IPS-15b (cell line): ENCODE data around the gene UBAC2.

Experiments used
- H3K27me3 ChIP-seq: one replicate; pipeline ENCODE4 v1.6.1; 2013; ENCODE audit warnings: low read length; ENCODE audit not compliant: control insufficient read depth, insufficient read depth
- H3K36me3 ChIP-seq: one replicate; pipeline ENCODE4 v1.6.1; 2013; ENCODE audit warnings: low read length; ENCODE audit not compliant: control insufficient read depth, insufficient read depth
- H3K4me1 ChIP-seq: one replicate; pipeline ENCODE4 v1.6.1; 2013; ENCODE audit warnings: mild to moderate bottlenecking, low read length; ENCODE audit not compliant: control insufficient read depth, insufficient read depth
- H3K4me3 ChIP-seq: one replicate; pipeline ENCODE4 v1.5.1; 2013; ENCODE audit warnings: low read depth, low read length
- H3K9ac ChIP-seq: one replicate; pipeline ENCODE4 v1.6.1; 2013; ENCODE audit warnings: low read depth, mild to moderate bottlenecking, low read length
- H3K9me3 ChIP-seq: one replicate; pipeline ENCODE4 v1.6.1; 2013; ENCODE audit warnings: mild to moderate bottlenecking, low read length; ENCODE audit not compliant: control insufficient read depth, insufficient read depth

Gene UBAC2

DNA sequence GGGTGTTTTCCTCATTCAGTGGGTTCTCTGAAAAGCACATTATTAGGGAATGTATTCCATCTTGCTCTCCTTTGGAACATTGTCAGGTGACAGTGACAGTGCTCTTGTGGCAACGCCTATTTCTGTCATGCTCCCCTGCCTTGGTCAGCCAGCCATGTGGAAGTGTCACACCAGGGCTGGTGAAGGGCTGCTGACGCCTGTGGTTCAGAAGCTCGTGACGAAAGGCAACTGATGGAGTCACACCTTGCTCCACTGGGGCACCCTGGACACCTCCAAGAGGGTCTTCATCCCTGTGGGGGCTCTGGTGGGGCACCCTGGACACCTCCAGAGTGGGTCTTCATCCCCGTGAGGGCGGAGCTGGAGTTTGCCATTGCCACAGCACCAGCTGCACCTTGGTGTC is 175.5 kb downstream of the UBAC2 start:
- no peaks in the 10 kb centered on the region for H3K27me3 ChIP-seq
- H3K9me3 ChIP-seq = no peaks in the 10 kb centered on the region
- H3K4me1 ChIP-seq = peaks cover 14% of the 10 kb centered on the region
- H3K36me3 ChIP-seq = no peaks in the 10 kb centered on the region
- H3K9ac ChIP-seq = no peak overlapping the region
- H3K4me3 ChIP-seq = no peak overlapping the region

- H3K36me3 ChIP-seq = no peaks in the 10 kb centered on the region
- no peaks in the 10 kb centered on the region for H3K9me3 ChIP-seq
- H3K4me3 ChIP-seq = no peak overlapping the region
- peaks cover 14% of the 10 kb centered on the region for H3K4me1 ChIP-seq
- no peak overlapping the region for H3K9ac ChIP-seq
- H3K27me3 ChIP-seq = no peaks in the 10 kb centered on the region
Measured at GRCh38 chr13:99376924-99377323, 176.3 kb downstream of the UBAC2 start.

- Histone ChIP-seq H3K9me3 (no peaks in the 10 kb centered on the region), H3K9ac (no peak overlapping the region), H3K36me3 (no peaks in the 10 kb centered on the region), H3K4me1 (peaks cover 14% of the 10 kb centered on the region), H3K27me3 (no peaks in the 10 kb centered on the region), H3K4me3 (no peak overlapping the region)
Measured at GRCh38 chr13:99377641-99378040, 177.0 kb downstream of the UBAC2 start.

DNA sequence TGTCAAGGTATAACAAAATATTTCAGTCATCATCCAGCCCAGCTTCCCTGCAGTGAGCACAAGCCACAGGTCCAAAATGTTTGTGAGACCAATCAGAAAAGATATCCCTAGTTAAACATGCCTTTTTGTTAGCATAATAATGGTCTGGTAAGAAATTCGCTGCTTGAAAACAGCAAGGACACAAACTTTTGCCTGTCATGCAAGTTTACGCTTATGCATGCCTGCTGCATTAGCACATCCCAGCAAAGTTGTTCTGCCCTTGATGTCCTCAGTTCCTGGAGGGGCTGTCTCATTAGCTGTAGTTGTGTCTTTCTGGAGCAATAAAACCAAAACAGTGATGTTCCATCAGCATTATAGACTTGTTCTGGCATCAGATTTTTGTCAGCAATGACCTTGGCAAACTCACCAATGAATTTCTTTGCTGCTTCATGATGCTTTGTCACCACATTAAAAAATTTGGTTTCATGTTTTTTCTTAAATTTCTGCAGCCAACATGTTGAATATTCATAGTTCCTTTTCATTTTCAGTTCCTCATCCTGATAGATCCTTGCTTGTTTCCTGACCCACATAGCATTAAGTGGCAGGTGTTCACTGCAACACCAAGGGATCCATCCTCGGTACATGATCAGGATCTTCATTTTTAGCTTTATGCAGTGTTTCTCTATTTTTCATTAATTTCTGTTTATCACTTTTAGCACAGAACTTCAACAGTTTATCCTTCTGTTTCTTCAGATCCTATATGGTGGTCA is 178.5 kb downstream of the UBAC2 start:
- no peaks in the 10 kb centered on the region for H3K36me3 ChIP-seq
- no peaks in the 10 kb centered on the region for H3K9me3 ChIP-seq
- H3K27me3 ChIP-seq = no peaks in the 10 kb centered on the region
- H3K4me1 ChIP-seq = peaks cover 14% of the 10 kb centered on the region
- no peak overlapping the region for H3K4me3 ChIP-seq
- no peak overlapping the region for H3K9ac ChIP-seq

DNA sequence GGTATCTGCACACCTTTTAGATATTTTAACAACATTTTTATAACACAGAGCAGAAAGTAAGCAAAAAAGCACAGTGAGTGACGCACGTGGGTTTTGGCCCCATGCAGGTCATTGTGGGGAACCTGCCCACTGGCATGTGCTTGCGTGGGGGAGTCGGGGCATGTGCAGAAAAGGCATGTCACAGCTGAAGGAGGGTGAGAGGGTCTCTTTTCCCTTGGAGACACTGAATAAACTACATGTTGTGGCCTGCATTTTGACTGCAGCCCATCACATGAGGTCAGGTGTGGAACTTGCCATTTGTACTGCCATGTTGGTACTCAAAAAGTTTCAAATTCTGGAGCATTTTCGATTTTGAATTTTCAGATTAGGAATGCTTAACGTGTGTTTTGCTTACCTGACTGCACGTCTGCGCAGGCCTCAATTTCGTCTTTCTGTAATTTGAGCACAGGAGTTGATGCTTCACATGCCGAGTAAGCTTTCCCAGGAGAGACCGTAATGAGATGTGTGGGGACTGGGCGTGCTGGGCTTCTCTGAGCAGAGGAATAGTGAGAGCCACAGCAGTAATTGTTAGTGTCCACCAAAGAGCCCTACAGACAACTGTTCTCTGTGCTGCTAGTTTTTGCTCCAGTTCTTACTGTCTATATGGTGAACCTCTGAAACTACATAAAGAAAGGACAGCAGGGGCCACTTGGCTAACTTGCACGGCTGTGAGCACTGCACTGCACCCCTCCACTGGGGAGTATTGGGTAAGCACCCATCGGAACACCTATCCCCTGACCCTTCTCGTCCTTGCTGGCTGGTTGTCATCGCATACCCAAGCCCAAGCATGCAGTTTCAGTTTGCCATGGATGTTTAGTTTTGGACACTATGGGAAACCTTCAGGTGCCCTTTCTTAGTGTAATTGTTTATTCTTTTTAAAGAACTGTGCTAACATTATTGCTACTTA is 179.5 kb downstream of the UBAC2 start:
- H3K4me3 ChIP-seq = no peak overlapping the region
- H3K9ac ChIP-seq = no peak overlapping the region
- no peaks in the 10 kb centered on the region for H3K9me3 ChIP-seq
- H3K36me3 ChIP-seq = no peaks in the 10 kb centered on the region
- H3K4me1 ChIP-seq = peaks cover 14% of the 10 kb centered on the region
- no peaks in the 10 kb centered on the region for H3K27me3 ChIP-seq

GRCh38 chr13:99380921-99381645 is 180.4 kb downstream of the UBAC2 start:
- H3K27me3 ChIP-seq = no peaks in the 10 kb centered on the region
- no peak overlapping the region for H3K4me3 ChIP-seq
- H3K9ac ChIP-seq = no peak overlapping the region
- no peaks in the 10 kb centered on the region for H3K36me3 ChIP-seq
- H3K9me3 ChIP-seq = no peaks in the 10 kb centered on the region
- peaks cover 14% of the 10 kb centered on the region for H3K4me1 ChIP-seq

DNA sequence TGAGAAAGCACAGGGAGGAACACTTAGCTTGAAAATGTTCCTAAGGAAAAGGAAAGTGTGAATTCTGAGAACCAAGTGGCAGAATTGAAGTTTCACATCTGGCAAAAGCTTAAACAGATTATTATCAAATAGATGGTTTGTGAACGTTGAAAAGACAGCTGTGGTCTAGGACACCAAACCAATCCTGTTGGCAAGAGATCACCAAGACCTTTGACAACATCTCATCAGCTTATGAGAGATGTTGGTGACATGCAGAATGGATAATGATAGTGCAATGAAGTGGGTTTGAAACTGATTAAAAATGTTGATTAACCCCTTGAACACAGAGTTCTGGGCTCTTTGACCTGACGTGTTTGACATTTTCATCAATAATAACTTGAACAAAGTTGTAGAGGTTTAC is 181.1 kb downstream of the UBAC2 start:
- Histone ChIP-seq H3K36me3 (no peaks in the 10 kb centered on the region), H3K4me1 (peaks cover 14% of the 10 kb centered on the region), H3K27me3 (no peaks in the 10 kb centered on the region), H3K9ac (no peak overlapping the region), H3K4me3 (no peak overlapping the region), H3K9me3 (no peaks in the 10 kb centered on the region)

DNA sequence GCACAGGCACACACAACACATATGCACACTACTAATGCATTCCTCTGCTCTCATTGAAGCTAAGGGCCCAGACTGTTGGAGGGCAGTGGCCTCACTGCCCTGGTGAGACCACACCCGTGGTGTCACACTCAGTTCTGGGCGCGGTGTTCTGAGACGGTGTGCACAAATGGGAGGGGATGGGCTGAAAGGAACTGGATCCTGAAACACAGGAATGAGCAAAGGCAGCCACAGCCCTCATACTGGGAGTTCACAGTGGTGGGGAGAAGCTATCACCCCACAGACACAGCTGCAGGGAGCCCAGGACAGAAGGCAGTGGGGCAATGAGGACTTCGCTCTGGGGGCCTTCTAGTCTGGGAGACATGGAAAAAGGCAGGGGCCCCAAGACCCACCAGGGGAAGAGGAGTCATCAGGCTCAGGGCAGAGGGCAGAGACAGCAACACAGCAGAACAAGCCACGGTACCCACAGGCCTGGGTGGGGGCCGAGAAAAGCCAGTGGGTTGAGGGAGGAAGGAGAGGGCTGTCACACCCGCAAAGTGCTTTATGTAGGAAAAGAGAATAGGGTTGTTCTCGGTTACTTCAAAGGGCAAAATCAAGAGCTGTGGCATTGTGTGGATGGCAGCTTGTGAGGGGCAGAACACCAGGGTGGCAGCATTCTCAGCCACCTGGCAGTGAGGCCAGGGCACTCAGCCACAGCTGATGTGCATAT is 181.9 kb downstream of the UBAC2 start:
- Histone ChIP-seq H3K9ac (no peak overlapping the region), H3K9me3 (no peaks in the 10 kb centered on the region), H3K4me1 (peaks cover 14% of the 10 kb centered on the region), H3K36me3 (no peaks in the 10 kb centered on the region), H3K27me3 (no peaks in the 10 kb centered on the region), H3K4me3 (no peak overlapping the region)

DNA sequence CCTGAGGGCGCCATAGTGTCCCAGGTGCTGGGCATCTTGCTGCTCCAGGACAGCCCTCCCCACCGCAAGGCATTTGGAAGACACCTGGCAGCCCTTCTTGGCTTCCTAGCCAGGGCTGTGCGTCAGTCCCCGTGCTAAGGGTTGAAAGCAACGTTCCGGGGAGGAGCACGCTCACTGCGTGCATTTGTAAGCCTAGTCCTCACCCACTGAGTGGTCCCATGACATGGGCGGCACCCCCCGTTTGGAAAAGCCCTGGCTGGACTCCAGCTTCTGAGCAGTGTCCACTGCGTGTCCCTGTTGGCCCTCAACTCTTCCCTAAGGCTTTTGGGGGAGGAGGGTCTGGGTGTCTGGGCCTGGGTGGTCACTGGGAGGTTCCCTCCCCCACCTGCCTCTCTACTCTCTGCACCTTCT is 182.9 kb downstream of the UBAC2 start:
- no peak overlapping the region for H3K4me3 ChIP-seq
- no peaks in the 10 kb centered on the region for H3K36me3 ChIP-seq
- peaks cover 12% of the 10 kb centered on the region for H3K4me1 ChIP-seq
- no peaks in the 10 kb centered on the region for H3K27me3 ChIP-seq
- H3K9me3 ChIP-seq = no peaks in the 10 kb centered on the region
- H3K9ac ChIP-seq = peak overlapping the region; percentile 28

DNA sequence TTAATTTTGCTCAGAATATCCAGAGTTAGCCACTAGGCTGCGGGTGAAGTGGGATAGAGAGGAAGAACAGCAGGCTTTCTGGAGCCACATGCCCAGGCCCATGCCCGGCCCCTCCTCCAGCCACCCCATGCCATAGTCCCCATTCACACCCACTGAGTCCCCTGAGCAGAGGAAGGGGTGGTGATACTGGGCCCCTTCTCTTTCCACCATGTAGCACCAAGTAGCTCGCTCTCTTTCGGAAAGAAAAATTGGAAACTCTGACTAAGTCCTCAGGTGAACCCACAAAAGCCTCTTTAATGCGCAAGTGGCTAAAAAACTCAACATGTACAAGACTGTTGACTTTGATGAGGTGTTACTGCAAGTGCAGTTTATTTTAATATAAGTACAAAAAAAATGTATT is 183.3 kb downstream of the UBAC2 start:
- Histone ChIP-seq H3K9ac (peak overlapping the region; percentile 28), H3K36me3 (no peaks in the 10 kb centered on the region), H3K4me3 (no peak overlapping the region), H3K4me1 (peaks cover 8% of the 10 kb centered on the region), H3K27me3 (no peaks in the 10 kb centered on the region), H3K9me3 (no peaks in the 10 kb centered on the region)

DNA sequence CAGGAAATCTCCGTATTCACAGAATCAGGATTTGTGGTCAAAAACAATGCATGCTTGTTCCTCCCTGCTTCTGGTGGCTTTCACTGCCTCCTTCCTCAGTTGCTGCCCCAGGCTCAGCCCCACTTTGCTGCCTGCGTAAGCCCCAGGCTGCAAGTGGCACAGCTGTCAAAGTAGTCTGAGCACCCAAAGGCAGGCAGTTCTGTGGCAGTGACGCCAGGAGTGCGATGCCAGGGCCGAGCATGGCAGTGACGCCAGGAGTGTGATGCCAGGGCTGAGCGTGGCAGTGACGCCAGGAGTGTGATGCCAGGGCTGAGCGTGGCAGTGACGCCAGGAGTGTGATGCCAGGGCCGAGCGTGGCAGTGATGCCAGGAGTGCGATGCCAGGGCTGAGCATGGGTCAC is 183.8 kb downstream of the UBAC2 start:
- no peaks in the 10 kb centered on the region for H3K27me3 ChIP-seq
- H3K4me1 ChIP-seq = peaks cover 3% of the 10 kb centered on the region
- no peaks in the 10 kb centered on the region for H3K36me3 ChIP-seq
- no peak overlapping the region for H3K9ac ChIP-seq
- H3K9me3 ChIP-seq = no peaks in the 10 kb centered on the region
- H3K4me3 ChIP-seq = no peak overlapping the region
